Measurements from ENCODE around the gene CD101. TPM values are rescaled to one million over a fixed set of nuclear protein-coding genes. Genes with fewer than 3 reads are reported as not detected.

Gene CD101
- total and polyA plus RNA-seq, 2 of the 8 experiments (the other 6 are each of a cell fraction or from before 2014, with no cell fraction given): 1.1 to 1.2 TPM

DNA sequence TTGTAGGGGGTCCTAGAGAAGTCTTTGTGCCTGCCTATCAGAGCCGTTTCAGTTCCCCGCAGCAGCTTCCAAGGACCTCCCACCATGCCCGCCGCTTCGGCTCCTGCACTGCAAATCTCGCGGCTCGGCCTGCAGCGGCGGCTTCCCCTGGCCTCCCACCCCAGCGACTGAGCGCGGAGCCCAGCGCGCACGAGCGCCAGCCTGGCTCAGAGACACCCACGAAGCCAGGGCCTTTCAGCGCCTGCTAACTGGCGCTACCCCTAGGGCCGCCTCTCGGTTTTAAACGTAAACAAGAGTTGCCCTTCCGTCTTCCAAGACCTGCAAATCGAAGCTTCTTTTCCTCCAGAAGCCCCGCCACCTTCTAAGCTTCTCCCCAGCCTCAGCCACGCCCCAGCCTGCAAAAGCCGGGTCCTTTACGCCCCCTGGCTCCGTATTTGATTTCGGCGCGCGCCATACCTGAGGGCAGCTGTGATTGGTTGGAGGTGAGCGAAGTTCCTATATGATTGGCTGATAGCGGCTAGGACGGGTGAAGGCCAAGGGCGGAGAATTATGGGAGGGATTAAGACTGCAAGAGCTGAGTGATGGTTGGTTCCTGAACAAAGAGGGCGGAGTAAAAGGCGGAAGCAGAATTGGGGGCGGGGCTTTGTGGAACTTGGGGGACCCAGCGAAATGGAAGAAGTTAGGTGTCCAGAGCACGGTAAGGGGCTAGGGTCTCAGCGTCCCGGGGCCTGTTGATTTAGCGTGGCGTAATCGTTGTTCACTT, 58.3 kb downstream of the CD101 start, which contains the start of gene TTF2 (continued):
- TF ChIP-seq NANOG (IDR thresholded peaks at IDR 0.05; ENCODE audit: insufficient read depth, low read depth, low read length, poor library complexity, severe bottlenecking) (no peak), TEAD4 (IDR thresholded peaks at IDR 0.05; ENCODE audit: low read depth, low read length) (no peak), TCF12 (IDR thresholded peaks at IDR 0.05; ENCODE audit: low read depth, low read length) (no peak), EP300 (IDR thresholded peaks at IDR 0.05; ENCODE audit: borderline replicate concordance in 1 of 2, low read depth in 2 of 2, low read length in 2 of 2) (no peak), YY1 (IDR thresholded peaks at IDR 0.05; ENCODE audit: low read depth, low read length) (no peak), CBX5 (IDR thresholded peaks at IDR 0.05; ENCODE audit: low read depth, low read length) (no peak), PHF8 (conservative IDR thresholded peaks at IDR 0.05; ENCODE audit: low read depth, low read length) (peak; percentile 72), NRF1 (IDR thresholded peaks at IDR 0.05; ENCODE audit: low read depth, low read length) (no peak), KDM4A (IDR thresholded peaks at IDR 0.05; ENCODE audit: low read depth, low read length, severe bottlenecking) (no peak), EGR1 (IDR thresholded peaks at IDR 0.05; ENCODE audit: borderline replicate concordance, low read depth, low read length) (no peak), BACH1 (IDR thresholded peaks at IDR 0.05; ENCODE audit: low read length) (no peak), BRCA1 (IDR thresholded peaks at IDR 0.05; ENCODE audit: low read depth, low read length) (no peak), SP2 (IDR thresholded peaks at IDR 0.05; ENCODE audit: low read length) (peak; percentile 40; the same call in 1 of the 2 replicates), KDM5A (IDR thresholded peaks at IDR 0.05; ENCODE audit: low read length) (no peak), BCL11A (IDR thresholded peaks at IDR 0.05; ENCODE audit: low read depth in 2 of 2, low read length in 2 of 2) (no peak), SIN3A (conservative IDR thresholded peaks at IDR 0.05 in 1 of 2, IDR thresholded peaks at IDR 0.05 in 1 of 2; ENCODE audit: low read depth in 1 of 2, low read length in 2 of 2) (peak in 1 of 2 experiments; percentile 45; a peak in 1 of 4 replicates), RAD21 (IDR thresholded peaks at IDR 0.05 in 1 of 2, conservative IDR thresholded peaks at IDR 0.05 in 1 of 2; ENCODE audit: low read depth in 2 of 2, low read length in 2 of 2) (0 out of 4 replicates have a peak, but pooled peaks of 1 of the 2 experiments have one; percentile 14), CHD2 (IDR thresholded peaks at IDR 0.05; ENCODE audit: low read length) (no peak), GTF2F1 (IDR thresholded peaks at IDR 0.05; ENCODE audit: borderline replicate concordance, low read depth, low read length) (no peak), CHD1 (IDR thresholded peaks at IDR 0.05; ENCODE audit: low read depth, low read length) (no peak), TAF7 (optimal IDR thresholded peaks at IDR 0.05; ENCODE audit: borderline replicate concordance, low read depth, low read length) (peak; percentile 56)
- TF ChIP-seq, protein P1, sequence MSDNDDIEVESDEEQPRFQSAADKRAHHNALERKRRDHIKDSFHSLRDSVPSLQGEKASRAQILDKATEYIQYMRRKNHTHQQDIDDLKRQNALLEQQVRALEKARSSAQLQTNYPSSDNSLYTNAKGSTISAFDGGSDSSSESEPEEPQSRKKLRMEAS (IDR thresholded peaks at IDR 0.05): peak; percentile 42
- TF ChIP-seq, protein P2, sequence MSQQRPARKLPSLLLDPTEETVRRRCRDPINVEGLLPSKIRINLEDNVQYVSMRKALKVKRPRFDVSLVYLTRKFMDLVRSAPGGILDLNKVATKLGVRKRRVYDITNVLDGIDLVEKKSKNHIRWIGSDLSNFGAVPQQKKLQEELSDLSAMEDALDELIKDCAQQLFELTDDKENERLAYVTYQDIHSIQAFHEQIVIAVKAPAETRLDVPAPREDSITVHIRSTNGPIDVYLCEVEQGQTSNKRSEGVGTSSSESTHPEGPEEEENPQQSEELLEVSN (IDR thresholded peaks at IDR 0.05): 0 out of 2 replicates have a peak, but pooled peaks have one; percentile 19
